ENCODE data around the gene TMEM132D.
"Not testable (repeated sequence)": the region's sequence is repeated elsewhere in the genome, so short reads cannot be mapped to it uniquely, and the experiment has no call there.

The TMEM132D gene

DNA sequence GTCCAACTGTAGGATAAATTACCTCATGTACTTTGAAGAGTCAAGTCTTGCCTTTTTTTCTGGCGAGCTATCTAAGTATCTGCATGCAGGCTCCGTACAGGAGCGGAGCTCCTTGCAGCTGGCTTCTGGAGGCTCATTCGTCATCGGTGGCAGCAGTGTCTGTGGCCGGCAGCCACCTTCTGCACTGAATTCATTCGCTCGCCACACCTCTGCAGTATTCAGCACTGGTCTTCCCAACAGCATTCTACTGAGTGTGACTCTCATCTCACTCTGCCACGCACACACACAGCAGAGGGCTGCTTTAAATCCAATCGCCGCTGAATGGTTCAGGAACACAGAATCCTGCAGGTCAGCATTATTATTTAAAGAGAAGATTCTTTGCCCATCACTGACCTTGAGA is 850.6 kb downstream of the TMEM132D start:
- FAIRE-seq (no peak), DNase-seq (ENCODE audit: insufficient read length) (no peak)
- no peak for TF ChIP-seq TAF1 (IDR thresholded peaks at IDR 0.05; ENCODE audit: borderline replicate concordance, low read depth, low read length)
- no peak for TF ChIP-seq POLR2A (IDR thresholded peaks at IDR 0.05; ENCODE audit: low read depth, low read length)
- TF ChIP-seq POLR2AphosphoS5 (IDR thresholded peaks at IDR 0.05; ENCODE audit: low read depth, low read length), result no peak

DNA sequence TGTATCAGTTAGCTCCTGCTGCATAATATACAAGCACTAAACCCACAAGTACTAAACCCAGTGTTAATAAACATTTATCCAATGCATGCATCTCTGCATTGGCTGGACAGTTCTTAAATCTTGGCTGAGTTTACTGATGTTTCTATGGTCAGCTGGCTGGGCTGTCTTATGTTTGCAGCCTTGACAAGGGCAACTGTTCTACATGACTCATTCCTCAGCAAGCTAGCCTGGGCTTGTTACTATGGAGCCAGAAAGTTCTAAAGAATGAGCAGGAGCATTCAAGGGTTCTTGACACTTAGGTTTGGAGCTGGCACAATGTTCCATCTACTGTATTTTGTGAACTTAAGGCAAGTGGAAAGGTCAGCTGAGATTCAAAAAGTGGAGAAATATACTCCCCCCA is 851.5 kb downstream of the TMEM132D start:
- TF ChIP-seq POLR2AphosphoS5 (IDR thresholded peaks at IDR 0.05; ENCODE audit: low read depth, low read length) (no peak), POLR2A (IDR thresholded peaks at IDR 0.05; ENCODE audit: low read depth, low read length) (no peak), TAF1 (IDR thresholded peaks at IDR 0.05; ENCODE audit: borderline replicate concordance, low read depth, low read length) (no peak)
- FAIRE-seq (no peak), DNase-seq (ENCODE audit: insufficient read length) (no peak)

DNA sequence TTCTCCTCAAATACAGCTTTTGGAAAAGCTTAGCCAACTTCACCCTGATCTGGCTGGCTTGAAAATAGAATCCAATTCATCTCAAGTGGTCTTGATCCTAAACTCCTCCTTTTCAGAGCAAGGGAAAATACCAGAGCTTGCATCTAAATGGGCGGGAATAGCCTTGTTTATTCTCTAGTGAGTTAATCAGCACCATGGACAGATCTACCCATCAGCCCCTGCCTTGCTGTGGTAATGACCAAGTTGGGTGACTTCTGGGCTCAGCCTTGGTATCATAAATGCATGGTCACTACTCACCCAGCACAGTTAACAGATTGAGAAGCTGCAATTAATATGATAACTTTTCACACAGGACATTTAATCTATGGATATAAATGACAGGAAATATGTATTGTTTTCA is 853.9 kb downstream of the TMEM132D start:
- no peak for TF ChIP-seq POLR2A (IDR thresholded peaks at IDR 0.05; ENCODE audit: low read depth, low read length)
- TF ChIP-seq TAF1 (IDR thresholded peaks at IDR 0.05; ENCODE audit: borderline replicate concordance, low read depth, low read length), result no peak
- no peak for TF ChIP-seq POLR2AphosphoS5 (IDR thresholded peaks at IDR 0.05; ENCODE audit: low read depth, low read length)
- no peak for FAIRE-seq
- DNase-seq (ENCODE audit: insufficient read length), result no peak

DNA sequence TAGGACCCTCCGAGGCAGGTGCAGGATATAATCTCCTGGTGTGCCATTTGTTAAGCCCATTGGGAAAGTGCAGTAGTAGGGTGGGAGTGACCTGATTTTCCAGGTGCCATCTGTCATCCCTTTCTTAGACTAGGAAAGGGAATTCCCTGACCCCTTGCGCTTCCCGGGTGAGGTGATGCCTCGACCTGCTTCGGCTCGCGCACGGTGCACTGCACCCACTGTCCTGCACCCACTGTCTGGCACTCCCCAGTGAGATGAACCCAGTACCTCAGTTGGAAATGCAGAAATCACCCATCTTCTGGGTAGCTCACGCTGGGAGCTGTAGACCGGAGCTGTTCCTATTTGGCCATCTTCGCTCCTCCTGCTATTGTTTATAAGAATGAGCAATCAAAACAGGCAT is 860.5 kb downstream of the TMEM132D start:
- FAIRE-seq; DNase-seq (ENCODE audit: insufficient read length): not testable (repeated sequence)

DNA sequence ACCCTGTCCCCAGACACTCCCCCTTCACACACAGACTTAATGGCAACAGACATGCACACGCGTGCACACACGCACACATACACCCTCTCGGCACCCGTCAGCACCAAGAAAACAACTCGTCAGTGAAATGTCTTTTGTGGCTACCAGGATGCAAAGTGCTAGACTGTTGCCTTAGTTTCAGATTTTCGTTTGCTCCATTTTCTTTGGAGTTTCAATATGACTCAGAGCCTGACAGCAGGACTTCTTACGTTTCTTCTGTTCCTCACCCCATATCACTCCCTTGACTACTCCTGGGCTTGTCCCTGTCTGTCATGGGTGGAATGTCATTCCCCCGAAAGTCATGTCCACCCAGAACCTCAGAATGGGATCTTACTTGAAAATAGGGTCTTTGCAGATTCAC is 867.7 kb downstream of the TMEM132D start:
- no peak for DNase-seq (ENCODE audit: insufficient read length)
- no peak for TF ChIP-seq POLR2A (IDR thresholded peaks at IDR 0.05; ENCODE audit: low read depth, low read length)
- TF ChIP-seq POLR2AphosphoS5 (IDR thresholded peaks at IDR 0.05; ENCODE audit: low read depth, low read length), result no peak
- no peak for TF ChIP-seq TAF1 (IDR thresholded peaks at IDR 0.05; ENCODE audit: borderline replicate concordance, low read depth, low read length)
- FAIRE-seq, result no peak

DNA sequence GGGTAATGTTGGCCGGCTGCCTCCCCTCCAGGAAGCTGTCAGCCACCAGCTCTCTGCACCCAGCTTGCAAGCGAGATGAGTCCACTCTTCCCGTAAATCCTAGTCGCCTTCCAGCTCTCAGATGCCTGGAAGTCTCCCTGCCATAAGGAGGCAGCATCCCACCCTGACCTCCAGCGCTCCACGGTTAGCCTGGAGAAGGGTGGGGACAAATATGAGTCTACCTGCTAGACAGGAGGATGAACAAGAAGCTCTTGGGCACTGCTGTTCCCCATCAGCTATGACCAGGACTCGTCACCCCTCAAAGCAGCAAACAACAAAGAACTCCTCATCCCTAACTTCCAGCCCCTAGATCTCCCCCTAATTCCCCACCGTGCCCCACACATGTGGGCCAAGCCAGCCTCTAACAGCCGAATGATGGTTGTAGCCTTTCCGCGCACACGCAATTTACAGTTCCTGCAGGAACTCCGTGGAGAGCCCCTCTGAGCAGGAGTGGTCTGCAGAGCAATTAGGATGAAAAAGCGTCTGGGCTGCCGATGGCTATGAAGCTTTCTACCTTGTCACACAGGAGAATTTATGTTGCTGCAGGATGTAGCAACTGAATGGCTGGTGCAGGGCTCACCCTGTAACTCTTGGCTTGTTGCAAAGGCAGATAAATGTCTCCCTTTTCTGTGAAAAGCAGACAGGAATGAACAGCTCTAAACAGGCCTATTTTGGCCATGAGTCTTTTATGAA is 869.1 kb downstream of the TMEM132D start:
- no peak for DNase-seq (ENCODE audit: insufficient read length)
- TF ChIP-seq POLR2A (IDR thresholded peaks at IDR 0.05; ENCODE audit: low read depth, low read length), result no peak
- TF ChIP-seq POLR2AphosphoS5 (IDR thresholded peaks at IDR 0.05; ENCODE audit: low read depth, low read length), result no peak
- no peak for TF ChIP-seq TAF1 (IDR thresholded peaks at IDR 0.05; ENCODE audit: borderline replicate concordance, low read depth, low read length)
- no peak for FAIRE-seq

DNA sequence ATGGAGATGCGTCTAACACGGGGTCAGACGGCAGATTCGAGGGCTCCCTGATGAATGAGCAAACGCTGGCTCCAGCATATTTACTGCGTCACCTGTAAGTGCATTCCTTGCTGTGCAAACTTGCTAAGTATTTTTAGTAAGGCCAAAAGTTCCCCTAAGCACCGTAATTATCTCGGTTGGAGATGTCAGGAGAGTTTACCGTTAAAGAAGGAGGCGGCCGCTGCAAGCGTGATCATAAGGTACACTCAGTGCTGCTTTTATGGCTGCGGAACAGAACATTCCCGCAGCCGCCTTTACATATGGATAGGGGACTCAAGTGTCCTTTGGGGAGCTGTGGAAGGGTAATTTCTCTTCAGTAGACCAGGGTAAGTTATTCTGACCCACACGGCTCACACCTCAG is 875.0 kb downstream of the TMEM132D start:
- TF ChIP-seq TAF1 (IDR thresholded peaks at IDR 0.05; ENCODE audit: borderline replicate concordance, low read depth, low read length) (no peak), POLR2A (IDR thresholded peaks at IDR 0.05; ENCODE audit: low read depth, low read length) (no peak), POLR2AphosphoS5 (IDR thresholded peaks at IDR 0.05; ENCODE audit: low read depth, low read length) (no peak)
- no peak for DNase-seq (ENCODE audit: insufficient read length)
- no peak for FAIRE-seq

DNA sequence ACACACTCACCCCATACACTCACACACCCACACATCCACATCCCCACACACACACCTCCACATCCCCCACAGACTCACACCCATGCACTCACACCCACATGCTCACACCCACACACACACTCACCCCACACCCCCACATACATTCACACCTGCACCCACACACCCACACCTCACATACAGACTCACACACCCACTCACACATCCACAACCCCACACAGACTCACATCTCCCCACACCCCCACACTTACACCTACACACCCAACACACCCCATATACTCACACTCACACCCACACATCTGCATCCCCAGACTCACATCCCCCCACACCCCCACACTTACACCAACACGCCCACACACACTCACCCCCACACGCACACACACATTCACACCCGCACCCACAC is 878.8 kb downstream of the TMEM132D start:
- DNase-seq (ENCODE audit: insufficient read length) (no peak), FAIRE-seq (no peak)
- TF ChIP-seq TAF1 (IDR thresholded peaks at IDR 0.05; ENCODE audit: borderline replicate concordance, low read depth, low read length), result no peak
- TF ChIP-seq POLR2AphosphoS5 (IDR thresholded peaks at IDR 0.05; ENCODE audit: low read depth, low read length), result no peak
- TF ChIP-seq POLR2A (IDR thresholded peaks at IDR 0.05; ENCODE audit: low read depth, low read length), result no peak

All from GM12892 (cell line).